Lung (tissue), 12 donors: ENCODE data around the gene STN1. TPM values are rescaled to one million over a fixed set of nuclear protein-coding genes. Genes with fewer than 3 reads are reported as not detected.
A peak's percentile ranks its signal among the peaks of the same experiment; 100 is the strongest.

Experiments
- ATAC-seq: fragments of 200-7000 bp; cut with Tn5 transposase; one replicate; pipeline ENCODE4 v1.9.1; 2020; ENCODE audit warnings: moderate number of reproducible peaks; ENCODE audit not compliant: insufficient read depth, low FRiP score
- DNase-seq, 3 donors: peaks; one replicate each; pipeline ENCODE4 v3.0.0-alpha.2; 2013 to 2017
- H3K27ac ChIP-seq, 2 donors: one replicate each; pipeline ENCODE4 v1.5.1; 2013; ENCODE audit warnings: mild to moderate bottlenecking in 2 of 2, moderate library complexity in 2 of 2, control low read depth in 1 of 2, inconsistent platforms in 1 of 2, low read depth in 1 of 2, low read length in 1 of 2
- H3K27me3 ChIP-seq, 3 donors: one replicate each; pipeline ENCODE4 v1.5.1; 2013; ENCODE audit warnings: low read length in 2 of 3; ENCODE audit not compliant: control insufficient read depth in 3 of 3, insufficient read depth in 3 of 3
- H3K36me3 ChIP-seq, 4 donors: one replicate each; pipeline ENCODE4 v1.5.1; 2013; ENCODE audit warnings: low read length in 4 of 4, mild to moderate bottlenecking in 1 of 4, moderate library complexity in 1 of 4; ENCODE audit not compliant: control insufficient read depth in 4 of 4, insufficient read depth in 4 of 4
- H3K4me1 ChIP-seq, 5 donors: one replicate each; pipeline ENCODE4 v1.5.1; 2013; ENCODE audit warnings: low read length in 5 of 5, mild to moderate bottlenecking in 2 of 5, moderate library complexity in 1 of 5; ENCODE audit not compliant: control insufficient read depth in 5 of 5, insufficient read depth in 5 of 5
- H3K4me3 ChIP-seq: one replicate; pipeline ENCODE4 v1.5.1; 2013; ENCODE audit warnings: mild to moderate bottlenecking, control low read depth, moderate library complexity
- H3K9ac ChIP-seq, 2 donors: one replicate each; pipeline ENCODE4 v1.5.1; 2013; ENCODE audit warnings: low read length in 2 of 2, control low read depth in 1 of 2; ENCODE audit not compliant: insufficient read depth in 1 of 2
- H3K9me3 ChIP-seq, 4 donors: one replicate each; pipeline ENCODE4 v1.5.1; 2013; ENCODE audit warnings: low read length in 3 of 4, mild to moderate bottlenecking in 1 of 4, moderate library complexity in 1 of 4; ENCODE audit not compliant: control insufficient read depth in 4 of 4, insufficient read depth in 3 of 4
- CTCF ChIP-seq: IDR thresholded peaks from 2 replicates; pipeline ENCODE4 v1.5.1; 2012; ENCODE audit warnings: mild to moderate bottlenecking; ENCODE audit errors: control extremely low read depth, extremely low read depth
- WGBS, 2 donors: extraction: QIAGEN DNeasy Blood & Tissue Kit; methylation state at CpG; one replicate each; pipeline ENCODE4 v1.1.7; 2013; 5-methylcytosine and 5-hydroxymethylcytosine counted together
- polyA plus RNA-seq, 2 donors: library from polyadenylated mRNA; stranded (reverse); fragments of 200-250 nt; gene quantifications; one replicate each; pipeline ENCODE4 v1.2.1, GENCODE V29; 2013
- total RNA-seq, 2 donors: library from RNA; depleted of rRNA in 1 of 2; stranded (reverse); fragments of >200 nt in 1 of 2; gene quantifications; one replicate each; pipeline ENCODE4 v1.2.1, GENCODE V29; 2014 to 2021
- donor health status: control.
- donor health status: control.
- donor health status: Bipolar disorder and iron deficiency.
- donor health status: healthy.
- donor health status: DM: yes; HTN: yes; CAD: no.

The STN1 gene
- total and polyA plus RNA-seq, 4 donors, result 26.5 to 43.8 (median 39.1) TPM

- H3K4me1 ChIP-seq, result no peaks in the 10 kb centered on the region
- H3K36me3 ChIP-seq, result no peaks in the 10 kb centered on the region
- no peaks in the 10 kb centered on the region for H3K27me3 ChIP-seq
- H3K4me3 ChIP-seq, result no peak overlapping the region
- 71 to 77% methylated on average over 2 of the region's 2 CpGs for WGBS, 2 donors
- H3K9me3 ChIP-seq, result no peaks in the 10 kb centered on the region
- no peak overlapping the region for H3K9ac ChIP-seq
- ATAC-seq (no peak), DNase-seq (no peak)
- no peak for TF ChIP-seq CTCF
- H3K27ac ChIP-seq, result no peak overlapping the region
These were observed 33.2 kb upstream of the STN1 start for GRCh38 chr10:103951183-103951582.

DNA sequence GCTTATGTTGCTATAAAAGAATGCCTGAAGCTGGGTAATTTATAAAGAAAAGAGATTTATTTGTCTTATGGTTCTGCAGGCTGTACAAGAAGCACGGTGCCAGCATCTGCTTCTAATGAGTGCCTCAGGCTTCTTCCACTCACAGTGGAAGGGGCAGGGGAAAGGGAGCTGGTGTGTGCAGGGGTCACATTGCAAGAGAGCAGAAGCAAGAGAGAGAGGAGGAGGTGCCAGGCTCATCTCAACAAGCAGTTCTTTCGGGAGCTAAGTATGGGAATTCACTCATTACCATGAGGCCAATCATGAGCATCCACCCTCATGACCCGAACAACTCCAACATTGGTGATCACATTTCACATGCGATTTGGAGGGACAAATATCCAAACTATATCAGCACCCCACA, 31.7 kb upstream of the STN1 start:
- no peak for ATAC-seq
- Histone ChIP-seq H3K9me3 (no peaks in the 10 kb centered on the region), H3K36me3 (no peaks in the 10 kb centered on the region), H3K27ac (no peak overlapping the region), H3K4me3 (no peak overlapping the region), H3K9ac (no peak overlapping the region), H3K27me3 (no peaks in the 10 kb centered on the region), H3K4me1 (no peaks in the 10 kb centered on the region)
- TF ChIP-seq CTCF, result no peak
- WGBS, 2 donors, result 91 to 92% methylated on average over 4 of the region's 4 CpGs
- no peak for DNase-seq

GRCh38 chr10:103947799-103948516, 30.0 kb upstream of the STN1 start:
- Histone ChIP-seq H3K9ac (no peak overlapping the region), H3K4me3 (no peak overlapping the region), H3K36me3 (no peaks in the 10 kb centered on the region), H3K27me3 (no peaks in the 10 kb centered on the region), H3K9me3 (no peaks in the 10 kb centered on the region), H3K4me1 (no peaks in the 10 kb centered on the region), H3K27ac (no peak overlapping the region)
- DNase-seq (no peak), ATAC-seq (no peak)
- 52 to 75% methylated on average over 3 of the region's 3 CpGs for WGBS, 2 donors
- no peak for TF ChIP-seq CTCF

- 77 to 83% methylated on average over 2 of the region's 2 CpGs for WGBS, 2 donors
- TF ChIP-seq CTCF, result no peak
- H3K9ac ChIP-seq, result no peak overlapping the region
- H3K9me3 ChIP-seq, result no peaks in the 10 kb centered on the region
- H3K4me1 ChIP-seq, result no peaks in the 10 kb centered on the region
- no peak overlapping the region for H3K4me3 ChIP-seq
- H3K27me3 ChIP-seq, result no peaks in the 10 kb centered on the region
- H3K27ac ChIP-seq, result no peak overlapping the region
- ATAC-seq (no peak), DNase-seq (peak in 1 of 3 donors; percentile 31)
- H3K36me3 ChIP-seq, result no peaks in the 10 kb centered on the region
These were observed 24.9 kb upstream of the STN1 start for GRCh38 chr10:103942866-103943265.
